Fibroblast of skin of scalp (primary cell): ENCODE measurements around the gene FMNL2.
A peak's percentile ranks its signal among the peaks of the same experiment; 100 is the strongest.

ENCODE experiments used
- DNase-seq: peaks from one replicate; pipeline ENCODE4 v3.0.0-alpha.2; 2013

Gene FMNL2

DNA sequence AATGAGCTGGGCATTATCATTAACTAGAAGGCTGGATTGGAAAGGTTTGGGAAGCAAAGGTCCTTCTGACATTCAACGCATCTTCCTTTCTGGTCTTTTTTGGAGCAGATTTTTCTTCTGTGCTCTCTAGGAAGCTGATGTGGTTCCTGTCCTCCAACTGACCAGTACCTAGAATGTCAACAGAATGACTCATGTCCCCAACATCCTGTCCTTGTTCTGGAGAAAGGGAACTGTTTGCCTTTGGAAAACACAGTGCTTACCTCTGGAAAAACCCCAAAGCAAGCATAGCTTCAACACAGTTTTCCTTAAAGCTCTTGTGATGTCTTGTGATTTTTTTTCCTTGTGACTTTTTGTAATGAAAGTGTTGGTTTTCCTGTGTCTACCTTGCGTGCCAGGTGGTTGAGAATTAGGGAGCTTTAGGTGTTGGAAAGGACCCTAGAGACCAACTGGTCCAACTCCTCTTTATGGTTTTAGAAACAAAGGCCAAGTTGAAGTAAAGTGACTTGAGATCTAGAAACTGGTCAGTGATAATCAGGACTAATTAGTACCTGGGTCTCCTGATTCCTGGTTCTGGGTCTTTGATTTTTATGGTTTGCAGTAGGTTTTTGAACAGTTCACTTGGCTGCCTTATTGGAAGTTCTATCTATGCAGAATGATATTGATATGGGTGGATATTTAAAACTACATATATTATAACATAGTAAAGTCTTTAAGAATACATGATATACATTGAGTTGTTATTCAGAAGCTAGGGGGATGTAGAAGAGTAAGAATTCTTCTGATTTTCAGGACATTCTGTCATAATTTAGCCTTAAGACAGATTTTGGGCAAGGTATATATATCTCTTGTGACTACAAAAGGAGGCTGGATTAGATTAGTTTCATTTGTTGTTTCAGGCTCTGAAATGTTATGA, 70.5 kb downstream of the FMNL2 start:
- no peak for DNase-seq

DNA sequence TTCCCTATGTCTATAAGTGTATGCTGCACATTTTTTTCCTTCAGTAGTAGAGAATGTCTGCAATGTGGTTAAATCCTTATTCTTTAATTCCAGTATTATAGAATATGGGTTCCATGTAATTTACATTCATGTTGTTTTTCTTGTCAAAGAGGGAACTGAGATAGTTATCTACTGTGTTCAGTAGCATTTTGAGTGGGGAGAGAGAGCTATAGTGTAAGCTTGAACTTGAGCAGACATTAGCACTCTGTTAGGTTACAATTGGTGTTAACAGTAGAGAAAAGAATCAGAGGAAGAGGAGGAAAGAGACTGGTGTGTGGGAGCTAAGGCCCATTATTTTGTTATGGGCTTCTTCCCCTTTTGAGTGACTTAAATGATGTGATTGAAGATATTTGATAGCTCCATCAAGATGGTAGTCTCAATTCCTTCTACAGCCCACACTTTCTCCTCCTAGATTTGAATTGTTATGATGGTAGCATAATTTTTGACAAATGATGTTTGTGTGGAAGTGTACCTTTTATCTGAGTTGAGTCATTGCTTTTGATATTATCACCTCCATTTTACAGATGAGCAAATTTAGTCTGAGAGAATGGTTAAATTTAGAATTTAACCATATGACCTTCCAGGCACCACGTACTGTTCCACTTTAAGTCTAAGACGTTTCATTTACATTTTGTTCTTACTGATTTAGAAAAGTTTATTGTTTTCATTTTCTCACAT, 71.3 kb downstream of the FMNL2 start:
- no peak for DNase-seq

DNA sequence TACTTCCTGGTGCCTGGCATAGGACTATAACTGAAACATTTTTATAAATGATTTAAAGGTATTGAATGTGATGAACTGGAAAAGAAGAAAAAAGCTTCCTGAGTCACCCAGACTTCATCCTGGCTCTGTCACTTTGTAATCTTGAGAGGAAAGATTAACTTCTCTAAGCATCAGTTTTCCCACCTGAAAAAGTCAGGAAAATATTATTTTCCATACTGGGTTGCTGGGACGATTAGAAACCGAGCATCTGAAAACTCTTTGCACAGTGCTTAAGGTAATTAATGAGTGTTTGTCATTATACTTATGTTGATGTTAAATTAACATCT, 71.8 kb downstream of the FMNL2 start:
- DNase-seq: no peak

DNA sequence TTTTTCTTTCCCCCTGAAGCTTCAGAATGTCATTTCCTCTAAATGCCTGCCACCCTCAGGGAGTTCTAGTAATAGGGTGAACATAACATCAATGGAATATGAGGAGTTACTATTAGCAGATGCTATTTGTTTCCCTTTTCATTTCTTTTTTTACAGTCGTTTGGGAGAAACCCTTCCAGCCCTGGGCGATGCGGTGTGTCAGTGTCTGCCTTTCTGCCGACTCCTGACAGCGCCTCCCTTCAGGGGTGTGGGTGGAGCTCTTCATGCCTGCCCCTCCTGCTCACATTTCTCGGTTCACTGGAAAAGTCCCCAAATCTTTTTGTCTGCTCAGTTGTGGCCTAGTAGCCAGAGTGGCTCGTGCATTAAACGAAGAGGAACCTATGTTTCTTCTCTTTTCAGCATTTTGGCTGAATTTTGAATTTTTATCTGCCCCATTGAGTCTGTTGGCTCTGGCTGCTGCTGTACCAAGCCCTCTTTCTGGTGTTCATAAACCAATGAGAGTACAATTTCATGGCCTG, 72.3 kb downstream of the FMNL2 start:
- peak; percentile 46 for DNase-seq

DNA sequence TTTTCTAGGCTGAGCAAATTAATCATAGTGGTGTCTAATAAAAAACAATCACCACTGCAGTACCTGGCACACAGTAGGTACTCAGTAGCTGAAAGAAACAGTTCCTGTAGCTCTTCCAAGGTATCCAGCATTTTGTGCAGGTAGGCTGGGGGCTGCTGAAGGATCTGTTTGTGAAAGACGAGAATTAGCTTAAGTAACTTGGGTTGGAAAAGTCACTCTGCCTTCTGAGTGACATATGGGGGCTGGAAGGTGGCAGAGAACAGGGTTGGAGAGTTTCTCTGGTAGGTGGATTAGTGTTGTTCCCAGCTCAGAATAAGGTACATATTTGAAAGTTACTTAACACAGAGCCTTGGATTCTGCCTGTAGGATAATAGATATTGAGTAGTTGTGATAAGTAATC, 72.8 kb downstream of the FMNL2 start:
- DNase-seq: no peak

DNA sequence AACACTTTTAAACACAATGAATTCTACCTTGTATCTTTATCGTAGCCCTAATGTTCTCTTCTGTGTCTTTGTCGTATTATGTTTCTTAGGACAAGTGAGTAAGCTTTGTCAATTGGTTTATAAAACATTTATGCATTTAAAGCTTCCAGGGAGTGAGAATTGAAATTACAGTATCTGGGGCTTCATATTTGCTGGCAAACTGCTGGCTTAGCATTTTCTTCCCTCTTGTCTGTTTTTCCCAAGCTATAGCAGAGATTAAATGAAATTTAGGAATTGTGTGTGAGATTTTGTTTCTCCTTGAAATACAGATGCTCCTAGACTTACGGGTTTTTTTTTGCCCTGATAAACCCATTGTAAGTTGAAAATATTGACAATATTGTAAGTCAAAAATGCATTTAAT, 73.3 kb downstream of the FMNL2 start:
- DNase-seq: no peak

DNA sequence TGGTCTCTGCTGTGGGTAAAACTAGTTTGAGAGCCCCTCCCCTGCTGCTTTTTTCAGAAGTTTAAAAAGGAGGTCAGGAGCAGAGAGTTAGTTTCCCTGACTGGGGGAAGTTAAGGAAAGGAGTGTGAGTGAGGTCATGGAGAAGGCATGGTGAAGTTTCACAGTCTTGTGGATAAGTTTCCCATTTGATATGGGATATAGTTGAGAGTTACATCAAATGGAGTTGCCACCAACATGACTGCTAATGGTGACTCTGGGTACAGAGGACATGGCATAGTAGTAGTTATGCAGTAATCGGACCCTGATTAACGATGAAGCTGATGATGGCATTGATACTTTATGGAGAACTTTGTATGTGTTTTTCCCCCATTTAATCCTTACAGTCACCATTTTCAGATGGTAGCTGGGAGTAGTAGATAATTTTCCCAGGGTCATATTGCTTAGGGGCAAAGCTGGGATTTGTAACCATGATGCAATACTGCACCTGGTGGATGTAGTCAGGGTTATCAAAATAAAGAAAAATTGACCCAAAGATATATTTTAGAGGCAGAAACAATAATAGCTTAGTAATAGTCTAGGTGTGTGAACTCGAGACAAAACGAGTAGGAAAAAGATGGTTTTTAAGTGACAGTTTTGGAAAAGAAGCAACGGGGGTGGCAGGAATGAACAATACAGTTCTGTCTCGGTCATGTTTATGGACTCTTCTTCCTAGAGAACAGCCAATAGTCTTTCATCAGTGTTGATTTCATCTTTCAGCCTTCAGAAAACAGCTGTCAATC, 74.6 kb downstream of the FMNL2 start:
- no peak for DNase-seq

DNA sequence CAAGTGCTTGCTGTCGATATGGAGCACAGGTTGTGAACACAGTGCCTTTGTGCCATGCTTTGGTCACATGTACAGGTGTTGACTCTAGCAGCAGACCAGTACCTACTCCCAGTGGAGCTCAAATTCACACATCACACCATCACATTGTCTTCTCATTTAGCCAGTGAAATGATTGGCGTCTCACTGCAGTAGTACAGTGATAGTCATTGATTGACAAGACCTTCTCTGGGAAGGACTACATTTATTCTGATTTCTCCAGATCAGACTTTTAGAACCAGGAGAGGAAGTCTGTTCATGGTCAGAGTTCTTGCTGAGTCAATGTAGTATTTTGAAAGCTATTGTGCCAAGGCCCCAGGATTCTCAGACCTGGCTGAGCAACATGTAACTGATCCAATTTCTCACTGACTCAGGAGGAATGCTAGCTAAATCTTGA, 75.2 kb downstream of the FMNL2 start:
- DNase-seq: no peak

DNA sequence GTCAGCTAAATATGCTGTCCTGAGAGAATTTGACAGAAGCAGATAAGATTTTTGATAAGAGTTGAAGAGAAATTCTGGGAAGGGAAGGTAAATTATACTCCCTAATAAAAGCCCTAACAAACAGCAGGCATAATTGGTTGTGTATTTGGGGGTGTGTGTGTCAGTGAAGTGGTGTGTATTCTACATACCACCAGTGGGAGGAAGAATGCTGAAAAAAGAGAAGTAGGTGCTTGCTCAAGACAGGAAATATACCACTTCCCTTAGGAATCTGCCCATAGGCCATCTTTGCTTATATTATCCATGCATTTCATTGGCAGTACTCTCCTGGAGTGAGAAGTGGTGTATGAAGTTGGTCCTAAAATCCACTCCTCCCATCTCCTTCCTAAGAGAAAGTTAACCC, 76.2 kb downstream of the FMNL2 start:
- no peak for DNase-seq

DNA sequence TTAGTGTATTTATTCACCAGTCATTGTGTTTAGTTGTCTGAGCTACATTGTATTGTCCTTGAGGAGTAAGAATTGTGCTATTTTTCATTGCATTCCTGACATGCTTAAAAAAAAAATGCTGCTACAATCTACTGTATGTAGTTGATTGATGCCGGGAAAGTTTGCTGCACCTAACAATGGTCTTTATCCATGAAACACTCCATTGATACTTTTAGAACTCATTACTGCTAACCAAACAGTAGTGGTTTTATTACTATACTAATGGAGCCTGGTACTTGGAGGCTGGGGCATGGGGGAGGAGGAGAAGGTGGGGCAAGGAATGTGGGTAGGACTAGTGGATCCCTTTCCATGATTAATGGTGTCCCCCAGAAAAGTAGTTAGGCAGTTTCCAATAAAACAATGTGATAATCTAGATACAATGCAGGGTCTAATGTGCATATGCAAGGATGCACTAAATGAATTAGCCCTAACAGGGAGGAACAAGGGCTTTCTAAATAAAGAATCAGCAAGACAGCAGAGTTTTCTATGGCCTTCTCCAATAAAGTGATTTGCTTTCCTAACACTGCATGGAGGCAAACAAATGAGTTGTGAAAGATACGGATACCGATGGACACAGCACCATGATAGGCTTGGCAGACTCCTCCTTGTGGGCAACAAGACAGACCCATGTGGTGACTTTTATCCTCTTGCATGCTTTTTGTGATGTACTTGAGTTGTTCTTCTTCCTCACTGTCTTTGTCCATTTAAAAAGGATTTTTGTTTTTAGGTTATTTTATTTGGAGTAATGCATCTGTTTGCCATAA, 78.5 kb downstream of the FMNL2 start:
- DNase-seq: peak; percentile 34

DNA sequence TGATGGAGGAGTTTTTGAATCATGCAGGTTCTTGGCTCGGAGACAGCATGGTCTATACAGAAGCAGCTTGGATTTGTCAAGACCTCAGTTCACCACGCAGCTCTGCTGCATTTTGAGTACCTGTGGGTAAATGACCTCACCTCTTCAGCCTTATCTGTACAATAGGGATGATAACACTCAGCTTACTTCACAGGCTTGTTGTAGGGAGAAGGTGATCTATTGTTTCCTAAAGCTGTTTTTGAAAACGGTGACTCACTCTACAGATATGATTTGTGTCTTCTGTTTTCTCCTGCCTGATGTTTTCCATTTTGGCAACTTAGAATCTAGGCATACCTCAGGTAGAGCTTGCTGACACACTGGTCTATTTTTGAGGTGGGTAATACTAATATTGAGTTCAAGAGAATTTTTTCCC, 80.3 kb downstream of the FMNL2 start:
- DNase-seq: no peak

DNA sequence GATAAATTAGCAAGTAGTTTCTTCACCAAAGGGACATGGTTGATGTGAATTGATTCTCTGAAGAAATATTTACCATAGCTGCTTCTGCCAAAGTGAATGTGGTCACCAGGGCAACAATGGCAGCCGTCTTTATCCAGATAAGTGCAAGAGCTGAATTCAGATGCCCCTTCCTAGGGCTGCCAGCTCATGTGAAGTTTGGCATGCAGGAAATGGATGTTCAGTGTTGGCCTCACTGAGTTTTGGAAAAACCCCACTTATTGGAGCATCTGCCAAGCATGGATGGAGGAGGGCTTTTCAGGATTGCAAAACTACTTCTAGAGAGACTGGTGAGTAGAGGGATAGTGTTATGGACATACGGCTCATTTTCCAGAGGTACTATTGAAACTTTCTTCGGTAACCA, 80.8 kb downstream of the FMNL2 start:
- no peak for DNase-seq

DNA sequence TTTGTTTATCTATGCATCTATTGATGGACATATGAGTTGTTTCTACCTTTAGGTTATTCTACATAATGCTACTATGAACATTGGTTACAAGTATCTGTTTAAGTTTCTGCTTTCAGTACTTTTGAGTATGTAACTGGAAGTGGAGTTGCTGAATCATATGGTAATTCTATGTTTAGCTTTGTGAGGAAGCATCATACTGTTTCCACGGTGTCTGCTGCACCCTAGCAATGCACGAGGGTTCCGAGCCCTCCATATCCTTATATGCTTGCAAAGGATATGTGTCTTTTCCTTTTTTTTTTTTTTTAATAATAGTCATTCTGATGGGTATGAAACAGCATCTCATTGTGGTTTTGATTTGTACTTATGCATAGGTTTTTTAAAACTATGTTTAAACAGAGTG, 83.7 kb downstream of the FMNL2 start:
- DNase-seq: peak; percentile 70

DNA sequence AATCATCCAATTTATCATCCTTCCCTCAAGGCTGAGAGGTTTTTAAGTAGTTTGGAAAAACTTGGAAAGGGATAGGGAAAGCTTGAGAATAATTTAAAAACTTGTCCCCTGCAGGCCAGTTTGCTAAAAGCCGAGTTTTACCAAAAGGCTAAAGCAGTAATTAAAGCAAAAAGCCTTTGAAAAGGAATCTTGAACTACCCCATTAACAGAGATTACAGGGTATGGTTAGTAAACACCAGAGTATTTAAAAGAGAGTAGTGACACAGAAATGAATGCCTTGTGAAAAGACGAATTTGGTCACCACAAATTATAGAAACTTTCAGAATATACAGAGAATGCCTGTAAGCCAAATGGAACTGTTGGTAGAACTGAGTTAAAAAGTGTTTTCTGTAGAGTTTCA, 85.0 kb downstream of the FMNL2 start:
- no peak for DNase-seq

DNA sequence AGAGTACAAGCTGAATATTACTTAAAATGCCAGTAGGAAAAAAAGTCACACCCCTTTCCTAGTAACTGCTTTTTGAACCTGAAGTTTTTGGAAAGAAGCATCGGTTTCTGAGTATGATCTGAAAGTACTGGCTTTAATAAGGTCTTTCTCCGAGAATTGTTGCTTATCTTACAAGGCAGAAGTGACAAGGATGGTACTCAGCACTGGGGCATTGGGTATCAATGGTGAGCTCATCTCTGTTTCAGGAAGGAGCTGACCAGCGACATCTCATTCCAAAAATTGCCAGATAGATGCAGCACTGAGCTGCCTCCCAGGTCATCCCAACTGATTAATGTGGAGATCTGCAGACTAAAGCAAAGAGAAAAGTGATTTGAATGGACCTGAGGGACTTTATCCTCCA, 85.4 kb downstream of the FMNL2 start:
- DNase-seq: no peak

DNA sequence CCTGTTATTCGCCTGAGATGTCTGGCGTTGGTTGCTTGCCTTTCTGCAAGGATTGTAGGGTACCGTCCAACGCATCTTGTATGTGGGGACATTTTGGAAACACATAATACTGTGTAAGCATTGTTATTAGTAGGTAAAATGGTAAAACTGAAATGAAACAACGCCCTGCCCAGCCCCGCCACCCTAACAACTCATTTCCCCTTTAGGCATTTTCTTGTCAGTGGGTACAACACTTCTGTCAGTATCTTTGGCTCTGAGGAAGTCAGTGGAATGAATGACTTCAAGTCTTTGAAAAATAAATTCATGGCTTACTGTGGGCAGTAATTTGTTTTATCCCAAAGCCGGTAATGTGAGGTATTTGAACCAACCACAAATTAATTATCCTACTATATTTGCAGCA, 86.0 kb downstream of the FMNL2 start:
- DNase-seq: no peak

DNA sequence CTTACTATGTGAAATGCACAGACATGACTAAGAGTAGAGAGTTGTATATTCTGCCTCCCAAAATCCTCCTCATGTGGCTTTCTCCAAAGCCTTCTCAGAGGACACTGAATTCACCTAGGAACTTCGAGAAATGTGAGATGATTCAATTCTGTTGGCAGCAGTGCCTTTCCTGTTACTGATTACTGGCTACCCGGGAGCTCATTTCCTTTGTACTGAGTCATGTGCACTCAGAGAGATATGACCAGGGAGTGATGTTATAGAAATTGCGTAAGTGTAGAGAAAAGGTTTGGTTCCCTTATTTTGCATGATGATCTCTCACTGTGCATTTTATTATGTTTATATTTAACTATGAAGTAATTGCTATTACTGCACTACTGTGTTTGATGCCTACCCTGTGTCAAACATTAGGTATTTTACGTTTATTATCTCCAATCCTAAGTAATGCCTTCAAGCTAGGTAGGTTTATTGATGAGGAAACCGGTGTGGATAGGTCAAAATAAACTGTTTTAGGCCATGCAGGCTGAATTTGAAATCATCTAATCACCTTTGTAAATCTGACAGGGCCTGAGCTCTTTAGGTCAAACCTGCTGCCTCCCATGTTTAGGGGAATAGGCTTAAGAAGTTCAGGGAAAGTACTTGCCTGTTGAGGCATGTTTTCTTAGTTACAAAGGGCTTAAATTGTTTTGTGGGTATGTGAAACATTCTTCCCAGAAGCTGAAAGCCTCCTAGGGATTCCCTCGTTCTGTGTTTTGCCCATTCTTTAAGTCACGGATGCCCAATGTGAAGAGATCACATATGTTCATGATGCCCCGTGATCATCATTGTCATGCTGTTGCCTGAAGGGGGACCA, 86.8 kb downstream of the FMNL2 start:
- peak; percentile 97 for DNase-seq

DNA sequence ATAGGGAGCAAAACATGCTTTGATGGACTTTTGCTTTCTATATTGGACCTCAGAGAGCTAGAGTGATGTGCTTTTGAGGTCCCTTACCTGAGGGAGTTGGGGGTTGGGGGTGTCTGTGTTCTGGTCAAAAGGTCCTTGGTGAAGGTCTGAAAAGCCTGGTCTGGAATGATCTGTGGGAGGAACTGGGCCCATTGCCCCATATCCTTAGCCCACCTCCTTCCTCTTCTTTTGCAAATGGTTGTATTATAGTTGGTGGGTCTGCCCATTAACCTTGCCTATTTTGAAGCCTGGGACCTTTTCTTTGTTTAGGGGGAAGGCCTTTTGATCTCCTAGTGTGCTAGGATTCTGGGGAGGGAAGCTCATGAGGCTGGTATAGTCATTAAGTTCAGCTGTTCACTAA, 88.7 kb downstream of the FMNL2 start:
- DNase-seq: no peak

DNA sequence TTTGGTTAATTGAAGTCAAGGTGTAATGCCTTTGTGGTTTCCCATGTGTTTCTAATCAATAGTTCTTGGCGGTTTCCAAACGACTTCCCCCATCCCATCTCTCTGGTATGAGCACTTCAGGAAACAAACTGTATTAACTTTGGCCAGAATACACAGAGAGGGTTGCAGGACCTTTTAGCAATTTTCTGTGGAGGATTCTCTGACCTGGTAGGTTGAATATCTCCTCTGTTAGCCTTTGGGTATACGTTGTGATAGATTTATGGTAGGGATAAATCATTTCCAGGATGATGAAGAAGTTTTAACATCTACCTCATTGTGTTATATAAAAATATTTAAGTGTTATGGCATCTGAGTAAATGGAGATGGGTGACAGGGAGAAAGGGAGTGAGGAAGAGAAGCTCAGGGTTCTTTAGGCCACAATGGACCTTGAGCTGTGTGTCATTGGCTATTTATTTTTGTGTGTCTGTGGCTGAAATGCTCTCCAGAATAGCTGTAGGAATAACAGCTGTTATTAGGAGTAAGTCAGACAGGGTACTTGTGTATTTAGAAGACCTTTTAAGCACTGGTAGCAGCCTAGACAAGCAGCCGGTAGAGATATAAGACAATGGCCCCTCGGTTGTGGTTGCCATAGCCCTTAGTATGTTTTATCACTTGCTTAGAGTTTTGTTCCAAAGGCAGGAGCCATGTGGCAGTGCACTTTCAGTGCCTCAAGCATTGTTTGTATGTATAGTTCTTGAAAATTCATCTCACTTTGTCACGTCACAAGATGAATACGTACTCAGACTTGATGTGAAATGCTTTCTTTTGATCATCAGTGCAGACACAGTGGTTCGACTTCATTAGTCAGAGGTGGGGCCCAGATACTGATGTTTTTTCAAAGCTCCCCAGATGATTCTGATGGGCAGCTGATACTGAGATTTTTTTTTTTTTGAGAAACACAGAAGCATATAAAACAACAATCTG, 91.1 kb downstream of the FMNL2 start:
- DNase-seq: no peak

DNA sequence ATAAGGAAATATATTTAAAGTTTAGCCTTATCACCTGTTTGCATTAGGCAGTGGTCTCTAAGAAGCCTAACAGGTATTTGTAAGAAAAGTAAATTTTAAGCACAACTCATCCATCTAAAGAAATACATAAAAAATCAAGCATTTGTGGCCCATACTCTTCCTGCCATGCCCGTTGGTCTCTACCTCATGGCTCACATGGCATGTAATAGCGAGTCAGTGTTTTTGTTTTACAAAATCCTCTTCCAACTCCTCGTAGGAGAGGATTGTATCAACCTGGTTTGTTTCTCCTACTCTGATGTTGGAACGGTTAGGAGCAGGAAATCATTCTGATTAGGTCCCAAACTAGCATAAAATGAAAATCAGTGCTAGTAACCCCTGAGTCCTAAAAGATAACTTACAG, 91.8 kb downstream of the FMNL2 start:
- DNase-seq: no peak
